Neuronal stem cell (in vitro differentiated cells): ENCODE measurements around the gene IFIT2.

Experiments
- DNase-seq: peaks from one replicate; pipeline ENCODE4 v3.0.0-alpha.2; 2013; ENCODE audit warnings: low spot score
- H2AFZ ChIP-seq: one replicate; pipeline ENCODE4 v1.6.1; 2013; ENCODE audit warnings: mild to moderate bottlenecking, low read length, inconsistent platforms
- H2AK5ac ChIP-seq: 2 replicates; pipeline ENCODE4 v1.6.1; 2013; ENCODE audit warnings: low read depth, mild to moderate bottlenecking, inconsistent platforms, low read length, moderate library complexity, mixed read lengths
- H2BK120ac ChIP-seq: 2 replicates; pipeline ENCODE4 v1.6.1; 2013; ENCODE audit warnings: low read depth, mild to moderate bottlenecking, inconsistent platforms, low read length, moderate library complexity, mixed read lengths
- H2BK12ac ChIP-seq: one replicate; pipeline ENCODE4 v1.6.1; 2013; ENCODE audit warnings: low read length, inconsistent platforms
- H2BK15ac ChIP-seq: 2 replicates; pipeline ENCODE4 v1.6.1; 2013; ENCODE audit warnings: mild to moderate bottlenecking, low read length, inconsistent platforms, mixed read lengths
- H2BK5ac ChIP-seq: one replicate; pipeline ENCODE4 v1.6.1; 2013; ENCODE audit warnings: inconsistent platforms, mild to moderate bottlenecking, low read length, moderate library complexity
- H3K14ac ChIP-seq: one replicate; pipeline ENCODE4 v1.6.1; 2013; ENCODE audit warnings: low read length, inconsistent platforms
- H3K18ac ChIP-seq: 2 replicates; pipeline ENCODE4 v1.6.1; 2013; ENCODE audit warnings: low read length, inconsistent platforms
- H3K23ac ChIP-seq: 2 replicates; pipeline ENCODE4 v1.6.1; 2013; ENCODE audit warnings: low read depth, mild to moderate bottlenecking, mixed read lengths, low read length, inconsistent platforms; ENCODE audit not compliant: poor library complexity
- H3K27ac ChIP-seq: replicated peaks from 3 replicates; pipeline ENCODE4 v1.5.1; 2013; ENCODE audit warnings: low read length, inconsistent platforms
- H3K27me3 ChIP-seq, 3 experiments: 2 replicates each; pipeline ENCODE4 v1.6.1; 2013; ENCODE audit warnings: low read length in 3 of 3, mild to moderate bottlenecking in 2 of 3, inconsistent platforms in 1 of 3, low read depth in 1 of 3, mixed read lengths in 1 of 3, moderate library complexity in 1 of 3; ENCODE audit not compliant: control insufficient read depth in 3 of 3, insufficient read depth in 3 of 3
- H3K36me3 ChIP-seq, 2 donors: replicated peaks in 1 of 2; 2 replicates each; pipeline ENCODE4 v1.6.1; 2013; ENCODE audit warnings: low read length in 2 of 2; ENCODE audit not compliant: control insufficient read depth in 2 of 2, insufficient read depth in 2 of 2
- H3K4ac ChIP-seq: 2 replicates; pipeline ENCODE4 v1.6.1; 2013; ENCODE audit warnings: inconsistent platforms, mild to moderate bottlenecking, low read length, moderate library complexity
- H3K4me1 ChIP-seq, 2 donors: 1 replicate in 1 of 2; 2 replicates in 1 of 2; pipeline ENCODE4 v1.6.1; 2013; ENCODE audit warnings: low read length in 2 of 2, low read depth in 1 of 2; ENCODE audit not compliant: control insufficient read depth in 2 of 2, insufficient read depth in 1 of 2
- H3K4me2 ChIP-seq: one replicate; pipeline ENCODE4 v1.6.1; 2013; ENCODE audit warnings: mild to moderate bottlenecking, low read length, inconsistent platforms; ENCODE audit not compliant: insufficient read depth, poor library complexity, severe bottlenecking
- H3K4me3 ChIP-seq, 2 donors: 2 replicates each; pipeline ENCODE4 v1.5.1; 2013; ENCODE audit warnings: low read length in 2 of 2, mild to moderate bottlenecking in 2 of 2, inconsistent platforms in 1 of 2, moderate library complexity in 1 of 2
- H3K79me1 ChIP-seq: one replicate; pipeline ENCODE4 v1.6.1; 2013; ENCODE audit warnings: low read depth, mild to moderate bottlenecking, inconsistent platforms, low read length, moderate library complexity
- H3K9ac ChIP-seq: one replicate; pipeline ENCODE4 v1.6.1; 2013; ENCODE audit warnings: mild to moderate bottlenecking, low read depth, low read length, inconsistent platforms; ENCODE audit not compliant: poor library complexity
- H3K9me3 ChIP-seq, 2 donors: replicated peaks in 1 of 2; 2 replicates each; pipeline versions ENCODE3 to v1.6.1; 2013; ENCODE audit warnings: low read length in 2 of 2, mild to moderate bottlenecking in 2 of 2, inconsistent platforms in 1 of 2, low read depth in 1 of 2, mixed read lengths in 1 of 2, moderate library complexity in 1 of 2; ENCODE audit not compliant: control insufficient read depth in 2 of 2, insufficient read depth in 1 of 2
- H4K8ac ChIP-seq: one replicate; pipeline ENCODE4 v1.6.1; 2013; ENCODE audit warnings: low read depth, mild to moderate bottlenecking, inconsistent platforms, low read length, moderate library complexity
- H4K91ac ChIP-seq: one replicate; pipeline ENCODE4 v1.6.1; 2013; ENCODE audit warnings: low read length, low read depth, mild to moderate bottlenecking, inconsistent platforms; ENCODE audit not compliant: poor library complexity
- WGBS, 2 donors: extraction: QIAGEN DNeasy Blood & Tissue Kit; methylation state at CpG; one replicate each; pipeline ENCODE4 v1.1.7; 2013; ENCODE audit warnings: missing lambda C conversion rate in 2 of 2, mixed read lengths in 1 of 2; ENCODE audit not compliant: insufficient read length in 2 of 2, insufficient replicate concordance in 1 of 2; ENCODE audit errors: extremely low coverage in 2 of 2; 5-methylcytosine and 5-hydroxymethylcytosine counted together

IFIT2 gene

GRCh38 chr10:89357096-89357495, 55.2 kb downstream of the IFIT2 start:
- H3K79me1 ChIP-seq: no peaks in the 10 kb centered on the region
- H3K4me2 ChIP-seq: no peak overlapping the region
- H3K4me1 ChIP-seq: peaks cover 3 to 14% of the 10 kb centered on the region in 2 donors
- no peak overlapping the region for H3K23ac ChIP-seq
- DNase-seq: no peak
- no peak overlapping the region for H2AK5ac ChIP-seq
- no peak overlapping the region for H3K9ac ChIP-seq
- H4K91ac ChIP-seq: no peak overlapping the region
- H2BK12ac ChIP-seq: no peak overlapping the region
- H3K27ac ChIP-seq: no peak overlapping the region
- no peak overlapping the region for H2BK120ac ChIP-seq
- no peak overlapping the region for H3K4ac ChIP-seq
- no peak overlapping the region for H2BK5ac ChIP-seq
- H2AFZ ChIP-seq: no peak overlapping the region
- H3K18ac ChIP-seq: no peak overlapping the region
- H3K14ac ChIP-seq: no peak overlapping the region
- no peaks in the 10 kb centered on the region for H3K36me3 ChIP-seq
- H4K8ac ChIP-seq: no peak overlapping the region
- H3K27me3 ChIP-seq: no peaks in the 10 kb centered on the region
- no peak overlapping the region for H3K4me3 ChIP-seq
- WGBS, 2 donors: no CpG with 5 or more reads among the region's 1 CpG
- peaks cover 0 to 3% of the 10 kb centered on the region in 2 donors for H3K9me3 ChIP-seq
- no peak overlapping the region for H2BK15ac ChIP-seq

GRCh38 chr10:89357975-89358374, 56.1 kb downstream of the IFIT2 start:
- Histone ChIP-seq H2BK5ac (no peak overlapping the region), H2AK5ac (no peak overlapping the region), H4K8ac (no peak overlapping the region), H3K79me1 (no peaks in the 10 kb centered on the region), H3K14ac (no peak overlapping the region), H3K36me3 (no peaks in the 10 kb centered on the region), H2BK15ac (no peak overlapping the region), H3K18ac (no peak overlapping the region), H3K4me2 (no peak overlapping the region), H4K91ac (no peak overlapping the region), H2BK12ac (no peak overlapping the region), H3K27ac (no peak overlapping the region), H3K27me3 (no peaks in the 10 kb centered on the region), H3K9me3 (peaks cover 0 to 3% of the 10 kb centered on the region in 2 donors), H3K9ac (no peak overlapping the region), H3K23ac (no peak overlapping the region), H2BK120ac (no peak overlapping the region), H3K4ac (no peak overlapping the region), H3K4me1 (peaks cover 0 to 9% of the 10 kb centered on the region in 2 donors), H3K4me3 (no peak overlapping the region), H2AFZ (no peak overlapping the region)
- WGBS, 2 donors: no CpG with 5 or more reads among the region's 2 CpGs
- no peak for DNase-seq
